Endothelial cell of umbilical vein (primary cell): Measurements from ENCODE around the gene SPSB1. TPM values are rescaled to one million over a fixed set of nuclear protein-coding genes. Genes with fewer than 3 reads are reported as not detected.

ENCODE experiments used
- BruUV-seq: library from RNA; stranded (reverse); fragments of 400-500 nt; replicated peaks from 2 replicates; lab custom pipeline; 2021; lab: Mats Ljungman, UMichigan
- CTCF ChIA-PET: fragments of 300-600, 350-600 bp; sonication (Branson Sonifier 250); formaldehyde crosslinking; loops from one replicate; lab custom pipeline; 2021; ENCODE audit warnings: antibody characterized with exemption, inconsistent platforms; lab: Charles Lee
- POLR2A ChIA-PET: fragments of 300-600, 350-600 bp; sonication (Branson Sonifier 250); formaldehyde crosslinking; loops from one replicate; lab custom pipeline; 2021; ENCODE audit warnings: antibody characterized with exemption, inconsistent platforms; lab: Charles Lee
- DNase-seq: peaks from one replicate; pipeline ENCODE4 v3.0.0-alpha.2; 2011; ENCODE audit warnings: low read depth, low spot score
- FAIRE-seq: peaks from 2 replicates; lab custom pipeline; 2011; peaks lifted over from hg19 to GRCh38; lab: Jason Lieb, UNC
- H2AFZ ChIP-seq: 2 replicates; pipeline ENCODE4 v1.6.0; 2012; ENCODE audit warnings: low read depth, low read length, control low read depth, inconsistent platforms
- H3K27ac ChIP-seq: 2 replicates; pipeline ENCODE4 v1.5.1; 2011; ENCODE audit warnings: low read depth, mild to moderate bottlenecking, control low read depth, low read length, moderate library complexity; ENCODE audit not compliant: insufficient read depth
- H3K27me3 ChIP-seq, 2 experiments: 2 replicates each; pipeline versions ENCODE4 v1.6.0 to v1.6.1; 2011; ENCODE audit warnings: low read length in 2 of 2, mixed read lengths in 1 of 2; ENCODE audit not compliant: control insufficient read depth in 2 of 2, insufficient read depth in 2 of 2
- H3K36me3 ChIP-seq, 2 experiments: 2 replicates in 1 of 2; 3 replicates in 1 of 2; pipeline ENCODE4 v1.5.1; 2011; ENCODE audit warnings: low read length in 2 of 2, mild to moderate bottlenecking in 1 of 2, moderate library complexity in 1 of 2; ENCODE audit not compliant: control insufficient read depth in 2 of 2, insufficient read depth in 2 of 2; ENCODE audit errors: extremely low read depth in 1 of 2
- H3K4me1 ChIP-seq: 3 replicates; pipeline ENCODE4 v1.5.1; 2011; ENCODE audit warnings: mild to moderate bottlenecking, low read length; ENCODE audit not compliant: control insufficient read depth, insufficient read depth; ENCODE audit errors: extremely low read depth
- H3K4me2 ChIP-seq: 2 replicates; pipeline ENCODE4 v1.6.1; 2011; ENCODE audit warnings: low read length, control low read depth, mixed read lengths; ENCODE audit not compliant: insufficient read depth
- H3K4me3 ChIP-seq, 3 experiments: fragments of 200-600 bp in 1 of 3; sonication (generic), shearing (Covaris generic) in 1 of 3; replicated peaks in 1 of 3; 2 replicates each; pipeline ENCODE4 v1.5.1; 2011 to 2016; ENCODE audit warnings: control low read depth in 3 of 3, low read length in 3 of 3, mild to moderate bottlenecking in 2 of 3, inconsistent platforms in 1 of 3, low read depth in 1 of 3, moderate library complexity in 1 of 3; ENCODE audit not compliant: insufficient read depth in 1 of 3
- H3K79me2 ChIP-seq: 2 replicates; pipeline ENCODE4 v1.6.0; 2012; ENCODE audit warnings: low read length, inconsistent platforms; ENCODE audit not compliant: control insufficient read depth, insufficient read depth
- H3K9ac ChIP-seq: replicated peaks from 2 replicates; pipeline ENCODE3; 2011; ENCODE audit warnings: low read length, control low read depth; ENCODE audit not compliant: insufficient read depth; ENCODE audit errors: extremely low read depth
- H3K9me1 ChIP-seq: replicated peaks from 3 replicates; pipeline ENCODE4 v1.6.0; 2011; ENCODE audit warnings: mild to moderate bottlenecking, low read length; ENCODE audit not compliant: control insufficient read depth, insufficient read depth; ENCODE audit errors: extremely low read depth
- H3K9me3 ChIP-seq: replicated peaks from 2 replicates; pipeline ENCODE4 v1.5.1; 2012; ENCODE audit warnings: low read length, inconsistent platforms; ENCODE audit not compliant: control insufficient read depth, insufficient read depth
- H4K20me1 ChIP-seq: replicated peaks from 2 replicates; pipeline ENCODE3; 2011; ENCODE audit warnings: mild to moderate bottlenecking, low read length; ENCODE audit not compliant: control insufficient read depth, insufficient read depth; ENCODE audit errors: extremely low read depth
- CTCF ChIP-seq, 2 donors: IDR thresholded peaks; 1 replicate in 1 of 2; 2 replicates in 1 of 2; pipeline ENCODE4 v1.5.1; 2011; ENCODE audit warnings: low read length in 2 of 2, mild to moderate bottlenecking in 2 of 2, moderate library complexity in 2 of 2, control low read depth in 1 of 2, inconsistent platforms in 1 of 2, low read depth in 1 of 2; ENCODE audit not compliant: insufficient read depth in 1 of 2; ENCODE audit errors: extremely low read depth in 1 of 2
- EZH2 ChIP-seq: IDR thresholded peaks from 2 replicates; pipeline ENCODE4 v1.6.1; 2012; ENCODE audit warnings: borderline replicate concordance, low read depth, mild to moderate bottlenecking, moderate library complexity, low read length, inconsistent platforms; ENCODE audit not compliant: severe bottlenecking
- FOS ChIP-seq: IDR thresholded peaks from 2 replicates; pipeline ENCODE4 v1.6.1; 2011; ENCODE audit warnings: mild to moderate bottlenecking, low read length, moderate library complexity, borderline replicate concordance; ENCODE audit not compliant: insufficient read depth
- GATA2 ChIP-seq: IDR thresholded peaks from 2 replicates; pipeline ENCODE4 v1.7.0; 2011; ENCODE audit warnings: low read depth, mild to moderate bottlenecking, moderate library complexity, mixed read lengths, low read length; ENCODE audit not compliant: insufficient read length, insufficient read depth
- JUN ChIP-seq: IDR thresholded peaks from 2 replicates; pipeline ENCODE4 v1.6.1; 2011; ENCODE audit warnings: borderline replicate concordance, low read depth; ENCODE audit not compliant: insufficient read length, insufficient read depth
- MAX ChIP-seq: IDR thresholded peaks from 2 replicates; pipeline ENCODE4 v1.6.1; 2011; ENCODE audit not compliant: insufficient read depth, insufficient read length
- MYC ChIP-seq: IDR thresholded peaks from one replicate; pipeline ENCODE4 v1.6.1; 2011; ENCODE audit warnings: mild to moderate bottlenecking, low read depth, low read length
- POLR2A ChIP-seq: IDR thresholded peaks from 2 replicates; pipeline ENCODE4 v1.6.1; 2012; ENCODE audit warnings: low read depth, mild to moderate bottlenecking, control low read depth, low read length
- POLR2AphosphoS5 ChIP-seq: IDR thresholded peaks from 2 replicates; pipeline ENCODE4 v1.6.1; 2012; ENCODE audit warnings: low read depth, mild to moderate bottlenecking, control low read depth, low read length, moderate library complexity; ENCODE audit not compliant: insufficient read depth
- dilution Hi-C: fragments of 300-500 bp; cut with MboI; formaldehyde crosslinking; loops from one replicate; pipeline ENCODE4 v1.15.0; 2019; ENCODE audit warnings: low sequenced_read_pairs; ENCODE audit not compliant: extremely low pct_ligation_motif_present
- intact Hi-C: fragments of 100-400 bp; cut with micrococcal nuclease; formaldehyde crosslinking; loops from one replicate; pipeline ENCODE4 v1.10.0; 2022
- polyA plus RNA-seq, 4 experiments: library from polyadenylated mRNA; depleted of rRNA in 3 of 4; stranded (reverse) in 3 of 4; unstranded in 1 of 4; fragments of >200 nt; gene quantifications; 2 replicates each; pipeline versions ENCODE4 v1.2.1 to v1.2.3, GENCODE V29; 2011 to 2012; ENCODE audit warnings: missing spikeins in 1 of 4
- total RNA-seq: library from RNA; stranded (reverse); gene quantifications from 2 replicates; pipeline ENCODE4 v1.2.3, GENCODE V29; 2021

The SPSB1 gene
- total and polyA plus RNA-seq, 2 donors (not counting 3 experiments of a cell fraction or from before 2014, with no cell fraction given): 41.9 to 61.2 TPM

DNA sequence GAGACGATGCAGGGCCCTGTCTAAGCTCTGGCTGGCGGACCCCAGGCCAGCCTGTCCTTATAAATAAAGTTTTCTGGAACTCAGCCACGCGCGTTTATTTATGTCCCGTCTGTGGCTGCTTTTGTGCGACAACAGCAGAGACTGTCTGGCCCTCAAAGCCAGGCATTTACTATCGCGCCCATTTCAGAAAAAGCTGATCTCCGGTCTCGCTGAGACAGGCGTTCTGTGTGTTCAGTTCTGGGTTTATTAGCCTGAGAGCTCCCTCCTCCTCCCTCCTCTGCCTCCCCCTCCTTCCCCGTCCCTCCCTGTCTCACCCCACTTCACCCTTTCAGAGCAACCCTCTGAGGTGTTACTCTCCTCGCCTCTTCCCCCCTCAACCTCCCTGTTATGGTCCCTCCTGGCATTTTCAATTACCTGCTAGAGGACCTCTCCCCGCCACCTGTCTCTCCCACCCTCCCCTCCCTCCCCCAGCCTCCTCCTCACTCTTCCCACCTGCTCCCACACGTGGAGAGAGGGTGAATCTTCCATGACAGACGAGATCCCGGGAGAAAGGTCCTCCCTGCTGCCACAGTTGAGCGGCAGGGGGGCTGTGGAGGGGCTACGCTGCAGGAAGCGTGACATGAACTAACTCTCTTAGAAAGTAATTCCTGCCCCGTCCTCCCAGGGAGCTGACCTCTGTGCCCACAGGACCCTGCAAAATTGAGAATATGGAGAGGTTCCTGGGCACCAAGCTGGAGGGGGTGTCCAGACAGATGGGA is 59.9 kb downstream of the SPSB1 start:
- no peaks in the 10 kb centered on the region for H3K4me1 ChIP-seq
- H3K27me3 ChIP-seq: no peaks in the 10 kb centered on the region
- no peaks in the 10 kb centered on the region for H4K20me1 ChIP-seq
- ChIA-PET POLR2A (no interaction called here), CTCF (interaction anchor here (0.8 to 1.7 kb wide), 5 partner anchors 47 to 141 kb away, joined by 3 to 4 read pairs (median 3); no protein-coding TSS in a partner anchor)
- no peak overlapping the region for H3K4me3 ChIP-seq
- intact Hi-C loops (no loop called here), dilution Hi-C loops (no loop called here)
- no peaks in the 10 kb centered on the region for H3K9me1 ChIP-seq
- TF ChIP-seq POLR2AphosphoS5 (no peak), POLR2A (no peak)
- FAIRE-seq (no peak), DNase-seq (no peak)
- BruUV-seq: no TSS peak
- peaks cover 4 to 41% of the 10 kb centered on the region in 2 experiments for H3K36me3 ChIP-seq
- H3K27ac ChIP-seq: no peak overlapping the region
- H3K4me2 ChIP-seq: no peak overlapping the region
- H2AFZ ChIP-seq: no peak overlapping the region
- no peaks in the 10 kb centered on the region for H3K9me3 ChIP-seq
- no peak overlapping the region for H3K9ac ChIP-seq
- peaks cover 84% of the 10 kb centered on the region for H3K79me2 ChIP-seq

DNA sequence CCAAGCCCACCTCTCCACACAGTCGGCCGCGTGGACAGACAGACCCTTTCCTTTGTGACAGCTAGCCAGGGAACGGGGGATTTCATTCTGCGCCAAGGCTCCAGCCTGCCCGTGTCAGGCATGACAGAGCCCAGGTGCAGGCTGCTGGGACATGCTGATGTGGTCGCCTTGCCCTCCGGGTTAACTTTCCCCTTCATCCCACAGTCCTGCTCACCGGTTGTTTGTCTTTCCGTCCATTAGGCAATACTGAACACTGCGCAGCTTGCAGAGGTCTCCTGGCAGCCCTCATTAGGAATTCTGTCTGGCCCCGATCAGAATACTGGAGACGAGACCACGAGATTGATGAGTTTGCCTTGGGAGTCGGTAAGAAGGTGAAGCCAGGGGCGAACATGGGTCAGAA is 62.8 kb downstream of the SPSB1 start:
- intact Hi-C loops: no loop called here
- Histone ChIP-seq H3K4me2 (no peak overlapping the region), H3K4me1 (no peaks in the 10 kb centered on the region), H3K9me1 (no peaks in the 10 kb centered on the region), H3K4me3 (no peak overlapping the region), H3K79me2 (peaks cover 85% of the 10 kb centered on the region), H3K9ac (no peak overlapping the region), H4K20me1 (no peaks in the 10 kb centered on the region), H2AFZ (no peak overlapping the region), H3K36me3 (peaks cover 4 to 48% of the 10 kb centered on the region in 2 experiments), H3K9me3 (no peaks in the 10 kb centered on the region), H3K27me3 (no peaks in the 10 kb centered on the region), H3K27ac (no peak overlapping the region)
- DNase-seq: no peak
- FAIRE-seq: no peak
- BruUV-seq: no TSS peak
- TF ChIP-seq JUN (no peak), FOS (no peak), GATA2 (no peak), CTCF (IDR thresholded peaks at IDR 0.05; ENCODE audit: extremely low read depth in 1 of 2, insufficient read depth in 1 of 2, low read depth in 1 of 2, low read length in 2 of 2) (no peak), MYC (no peak), POLR2A (no peak), MAX (no peak), POLR2AphosphoS5 (no peak), EZH2 (no peak)
- CTCF ChIA-PET: no interaction called here
- dilution Hi-C loops: no loop called here
- POLR2A ChIA-PET: no interaction called here
